K562 (cell line): ENCODE data around the gene ZNF83. TPM values are rescaled to one million over a fixed set of nuclear protein-coding genes. Genes with fewer than 3 reads are reported as not detected.
A peak's percentile ranks its signal among the peaks of the same experiment; 100 is the strongest.

Experiments
- ARID4B ChIP-seq: sonication (generic); formaldehyde crosslinking; IDR thresholded peaks from 2 replicates; pipeline ENCODE4 v1.8.0; 2022; ENCODE audit warnings: mild to moderate bottlenecking, missing genetic modification reagents
- FOXK1 ChIP-seq: sonication (generic); formaldehyde crosslinking; IDR thresholded peaks from 2 replicates; pipeline ENCODE4 v1.8.0; 2022; ENCODE audit warnings: missing genetic modification reagents, mild to moderate bottlenecking, borderline replicate concordance
- MAZ ChIP-seq, 2 experiments: fragments of 450-650 bp in 1 of 2; sonication (generic) in 1 of 2; formaldehyde crosslinking; IDR thresholded peaks in 1 of 2; conservative IDR thresholded peaks in 1 of 2; 2 replicates each; pipeline versions ENCODE4 v1.4.0 to v1.5.0; 2020; ENCODE audit warnings: mild to moderate bottlenecking in 1 of 2, missing genetic modification reagents in 1 of 2
- NR2C2 ChIP-seq, 2 experiments: fragments of 200-800 bp in 1 of 2; sonication (Bioruptor generic) in 1 of 2; sonication (generic) in 1 of 2; formaldehyde crosslinking in 1 of 2; IDR thresholded peaks; 2 replicates each; pipeline versions ENCODE4 v1.6.1 to v1.8.0; 2016 to 2022; ENCODE audit warnings: mild to moderate bottlenecking in 1 of 2, missing compliant biosample characterization in 1 of 2, missing genetic modification characterization in 1 of 2, missing genetic modification reagents in 1 of 2
- ZNF263 ChIP-seq: sonication (generic); formaldehyde crosslinking; IDR thresholded peaks from 2 replicates; pipeline ENCODE4 v1.8.0; 2022; ENCODE audit warnings: mild to moderate bottlenecking, missing genetic modification reagents, borderline replicate concordance
- ZNF3 ChIP-seq: fragments of 250-450 bp; sonication (Bioruptor Pico); IDR thresholded peaks from 2 replicates; pipeline ENCODE4 v1.5.0; 2021; ENCODE audit warnings: mild to moderate bottlenecking, moderate library complexity
- ZNF518B ChIP-seq: fragments of 250-450 bp; sonication (Bioruptor Pico); IDR thresholded peaks from 2 replicates; pipeline ENCODE4 v1.5.0; 2021; ENCODE audit warnings: mild to moderate bottlenecking, moderate library complexity
- polyA plus RNA-seq, 8 experiments: library from polyadenylated mRNA; depleted of rRNA in 4 of 8; stranded (reverse) in 5 of 8; unstranded in 3 of 8; fragments of >200 nt; fragmentation: Nextera tagmentation in 2 of 8; fragmentation: Illumina TruSeq in 1 of 8; extraction: Ambion mirVana in 2 of 8; extraction: Trizol in 1 of 8; gene quantifications; 2 replicates each; pipeline versions ENCODE4 v1.2.1 to v1.2.3, GENCODE V29; 2011 to 2014; ENCODE audit warnings: inconsistent platforms in 1 of 8, missing spikeins in 1 of 8
- total RNA-seq, 7 experiments: library from RNA; depleted of rRNA in 6 of 7; stranded (reverse); fragments of >200 nt in 6 of 7; fragmentation: Illumina TruSeq in 2 of 7; extraction: Trizol in 2 of 7; gene quantifications; 2 replicates each; pipeline versions ENCODE4 v1.2.1 to v1.2.3, GENCODE V29; 2011 to 2021; ENCODE audit warnings: low replicate concordance in 1 of 7
- TF ChIP-seq, protein P1 (sequence below): fragments of 450-650 bp; IDR thresholded peaks from one replicate; pipeline ENCODE4 v1.6.1; 2018; ENCODE audit warnings: mild to moderate bottlenecking, moderate library complexity; ENCODE audit not compliant: partially characterized antibody
- TF ChIP-seq, protein P2 (sequence below): sonication (generic); formaldehyde crosslinking; IDR thresholded peaks from 2 replicates; pipeline ENCODE4 v1.8.1; 2023; ENCODE audit warnings: mild to moderate bottlenecking, missing genetic modification reagents

ZNF83 gene
- total and polyA plus RNA-seq, 9 of the 15 experiments (the other 6 are each of a cell fraction or from before 2014, with no cell fraction given) = 18.6 to 74.3 (median 51.9) TPM

DNA sequence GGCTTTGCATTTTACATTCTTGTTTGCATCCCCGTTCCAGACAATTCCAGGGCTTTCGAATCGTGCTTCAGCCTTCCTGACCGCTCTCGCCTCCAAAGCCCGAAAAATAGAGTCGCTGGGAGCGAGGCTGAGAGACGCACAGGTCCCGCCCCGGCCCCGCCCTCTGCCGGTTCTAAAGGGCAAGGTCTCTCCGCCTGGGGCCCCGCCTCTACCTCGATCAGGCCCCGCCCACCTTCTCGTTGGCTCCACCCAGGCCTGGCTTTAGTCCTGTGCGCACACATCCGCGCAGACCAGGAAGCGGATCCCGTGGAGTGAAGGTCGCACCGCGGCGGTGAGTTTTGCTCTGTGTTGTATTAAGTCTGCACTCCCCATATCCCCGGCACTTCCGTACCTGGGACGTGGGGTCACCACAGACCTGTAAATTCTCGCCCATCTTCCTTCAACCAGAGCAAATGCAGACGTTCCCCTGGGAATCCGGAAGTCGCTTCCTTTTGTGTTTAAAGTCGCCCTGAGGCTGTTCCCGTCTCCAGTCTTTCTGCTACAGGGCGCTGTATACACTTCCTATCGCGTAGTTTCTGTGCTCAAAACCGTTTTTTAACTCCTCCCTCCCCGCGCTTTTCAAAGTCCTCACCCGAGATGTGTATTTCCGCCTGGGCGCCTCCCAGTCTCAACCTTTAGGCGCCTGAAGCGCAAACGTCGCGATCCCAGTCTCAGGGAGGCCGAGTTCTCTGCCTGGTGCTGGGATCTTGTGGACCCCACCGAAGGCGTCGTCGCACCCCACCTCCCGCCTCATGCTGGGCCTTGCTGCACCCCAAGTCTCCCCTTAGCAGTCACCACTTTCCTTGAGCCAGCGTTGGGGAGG, 67.9 kb downstream of the ZNF83 start, which contains the start of gene ZNF701 (continued):
- TF ChIP-seq MAZ (CRISPR knock-in tag; conservative IDR thresholded peaks at IDR 0.05 in 1 of 2, IDR thresholded peaks at IDR 0.05 in 1 of 2) = peak in 1 of 2 experiments; percentile 68; a peak in 2 of 4 replicates
- TF ChIP-seq, protein P1, sequence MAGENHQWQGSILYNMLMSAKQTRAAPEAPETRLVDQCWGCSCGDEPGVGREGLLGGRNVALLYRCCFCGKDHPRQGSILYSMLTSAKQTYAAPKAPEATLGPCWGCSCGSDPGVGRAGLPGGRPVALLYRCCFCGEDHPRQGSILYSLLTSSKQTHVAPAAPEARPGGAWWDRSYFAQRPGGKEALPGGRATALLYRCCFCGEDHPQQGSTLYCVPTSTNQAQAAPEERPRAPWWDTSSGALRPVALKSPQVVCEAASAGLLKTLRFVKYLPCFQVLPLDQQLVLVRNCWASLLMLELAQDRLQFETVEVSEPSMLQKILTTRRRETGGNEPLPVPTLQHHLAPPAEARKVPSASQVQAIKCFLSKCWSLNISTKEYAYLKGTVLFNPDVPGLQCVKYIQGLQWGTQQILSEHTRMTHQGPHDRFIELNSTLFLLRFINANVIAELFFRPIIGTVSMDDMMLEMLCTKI = no peak
- no peak for TF ChIP-seq ZNF263 (CRISPR knock-in tag)
- TF ChIP-seq ZNF518B (CRISPR knock-in tag) = no peak
- TF ChIP-seq, protein P2, sequence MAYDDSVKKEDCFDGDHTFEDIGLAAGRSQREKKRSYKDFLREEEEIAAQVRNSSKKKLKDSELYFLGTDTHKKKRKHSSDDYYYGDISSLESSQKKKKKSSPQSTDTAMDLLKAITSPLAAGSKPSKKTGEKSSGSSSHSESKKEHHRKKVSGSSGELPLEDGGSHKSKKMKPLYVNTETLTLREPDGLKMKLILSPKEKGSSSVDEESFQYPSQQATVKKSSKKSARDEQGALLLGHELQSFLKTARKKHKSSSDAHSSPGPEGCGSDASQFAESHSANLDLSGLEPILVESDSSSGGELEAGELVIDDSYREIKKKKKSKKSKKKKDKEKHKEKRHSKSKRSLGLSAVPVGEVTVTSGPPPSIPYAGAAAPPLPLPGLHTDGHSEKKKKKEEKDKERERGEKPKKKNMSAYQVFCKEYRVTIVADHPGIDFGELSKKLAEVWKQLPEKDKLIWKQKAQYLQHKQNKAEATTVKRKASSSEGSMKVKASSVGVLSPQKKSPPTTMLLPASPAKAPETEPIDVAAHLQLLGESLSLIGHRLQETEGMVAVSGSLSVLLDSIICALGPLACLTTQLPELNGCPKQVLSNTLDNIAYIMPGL (CRISPR knock-in tag) = no peak
- no peak for TF ChIP-seq NR2C2 (CRISPR knock-in tag; IDR thresholded peaks at IDR 0.05)
- peak; percentile 54 for TF ChIP-seq NR2C2 (tag; IDR thresholded peaks at IDR 0.05)
- TF ChIP-seq FOXK1 = peak; percentile 38; the same call in 1 of the 2 replicates
- peak; percentile 79 for TF ChIP-seq ARID4B
- no peak for TF ChIP-seq ZNF3 (CRISPR knock-in tag)
